HCT116 (cell line): ENCODE measurements around the gene MYO7B. TPM values are rescaled to one million over a fixed set of nuclear protein-coding genes. Genes with fewer than 3 reads are reported as not detected.

Experiments used
- ATAC-seq: fragments of 200-7000 bp; cut with Tn5 transposase; 2 replicates; pipeline ENCODE4 v1.9.1; 2020; ENCODE audit warnings: mild to moderate bottlenecking, moderate library complexity
- BruUV-seq: library from RNA; stranded (reverse); fragments of 400-500 nt; replicated peaks from 2 replicates; lab custom pipeline; 2021; lab: Mats Ljungman, UMichigan
- CTCF ChIA-PET: fragments of 300-600 bp; sonication (Branson Sonifier 250); formaldehyde crosslinking; loops from one replicate; lab custom pipeline; 2021; ENCODE audit warnings: antibody characterized with exemption; lab: Charles Lee
- POLR2A ChIA-PET: fragments of 300-600, 350-600 bp; sonication (Branson Sonifier 250); formaldehyde crosslinking; loops from one replicate; lab custom pipeline; 2021; ENCODE audit warnings: antibody characterized with exemption; lab: Charles Lee
- RAD21 ChIA-PET, 2 experiments: fragments of 300-600 bp; sonication (Branson Sonifier 250); formaldehyde crosslinking; loops; one replicate each; lab custom pipeline; 2023; ENCODE audit warnings: low total read pairs in 2 of 2; ENCODE audit not compliant: uncharacterized antibody in 2 of 2, unreplicated experiment in 2 of 2, low non-redundant PET in 1 of 2; lab: Charles Lee
- DNase-seq: peaks from one replicate; pipeline ENCODE4 v3.0.0-alpha.2; 2010; ENCODE audit warnings: low read depth, low spot score
- H2AFZ ChIP-seq: fragments of 200-600 bp; shearing (Covaris generic), sonication (generic); 2 replicates; pipeline ENCODE4 v1.6.1; 2017; ENCODE audit warnings: low read depth, mixed run types, mixed read lengths, antibody characterized with exemption, low read length; ENCODE audit not compliant: poor library complexity, severe bottlenecking
- H3K27ac ChIP-seq: 2 replicates; pipeline ENCODE4 v1.5.1; 2012; ENCODE audit warnings: low read depth, low read length
- H3K27me3 ChIP-seq: fragments of 200-600 bp; sonication (generic); 2 replicates; pipeline ENCODE4 v1.6.1; 2016; ENCODE audit warnings: mixed run types, low read length, mixed read lengths; ENCODE audit not compliant: insufficient read depth
- H3K36me3 ChIP-seq, 2 experiments: fragments of 200-500 bp in 1 of 2; fragments of 200-600 bp in 1 of 2; sonication (Bioruptor generic) in 1 of 2; sonication (generic) in 1 of 2; 2 replicates each; pipeline versions ENCODE4 v1.5.1 to v1.6.1; 2014 to 2016; ENCODE audit warnings: low read length in 2 of 2, inconsistent platforms in 1 of 2, mixed read lengths in 1 of 2, mixed run types in 1 of 2; ENCODE audit not compliant: insufficient read depth in 2 of 2, control insufficient read depth in 1 of 2
- H3K4me1 ChIP-seq, 2 experiments: fragments of 200-600 bp in 1 of 2; sonication (generic) in 1 of 2; 2 replicates each; pipeline versions ENCODE4 v1.5.1 to v1.6.1; 2012 to 2017; ENCODE audit warnings: low read length in 2 of 2, inconsistent platforms in 1 of 2, mild to moderate bottlenecking in 1 of 2, mixed read lengths in 1 of 2, mixed run types in 1 of 2, moderate library complexity in 1 of 2; ENCODE audit not compliant: insufficient read depth in 2 of 2, control insufficient read depth in 1 of 2
- H3K4me2 ChIP-seq: fragments of 200-600 bp; sonication (generic); 2 replicates; pipeline ENCODE4 v1.6.1; 2017; ENCODE audit warnings: mixed run types, low read length, mixed read lengths
- H3K4me3 ChIP-seq, 2 experiments: fragments of 200-600 bp in 1 of 2; sonication (generic) in 1 of 2; replicated peaks in 1 of 2; 2 replicates each; pipeline ENCODE4 v1.5.1; 2011 to 2016; ENCODE audit warnings: low read length in 2 of 2, control low read depth in 1 of 2, low read depth in 1 of 2, mild to moderate bottlenecking in 1 of 2, mixed read lengths in 1 of 2, mixed run types in 1 of 2
- H3K79me2 ChIP-seq: fragments of 200-600 bp; sonication (generic); 2 replicates; pipeline ENCODE4 v1.6.1; 2017; ENCODE audit warnings: mild to moderate bottlenecking, mixed run types, low read length, moderate library complexity, mixed read lengths; ENCODE audit not compliant: insufficient read depth
- H3K9ac ChIP-seq: fragments of 200-600 bp; sonication (generic); 2 replicates; pipeline ENCODE4 v1.6.1; 2016; ENCODE audit warnings: low read length, mixed read lengths
- H3K9me2 ChIP-seq: fragments of 200-600 bp; sonication (generic), shearing (Covaris generic); 2 replicates; pipeline ENCODE4 v1.6.1; 2017; ENCODE audit warnings: mixed run types, mild to moderate bottlenecking, moderate library complexity; ENCODE audit not compliant: insufficient read depth
- H3K9me3 ChIP-seq, 2 experiments: fragments of 200-500 bp in 1 of 2; fragments of 200-600 bp in 1 of 2; sonication (Bioruptor generic) in 1 of 2; sonication (generic) in 1 of 2; 2 replicates each; pipeline ENCODE4 v1.6.1; 2014 to 2017; ENCODE audit warnings: low read length in 2 of 2, mixed read lengths in 2 of 2, inconsistent platforms in 1 of 2, low read depth in 1 of 2, mild to moderate bottlenecking in 1 of 2, mixed run types in 1 of 2, moderate library complexity in 1 of 2; ENCODE audit not compliant: control insufficient read depth in 1 of 2, insufficient read depth in 1 of 2
- H4K20me1 ChIP-seq: fragments of 200-600 bp; sonication (generic), shearing (Covaris generic); 2 replicates; pipeline ENCODE4 v1.6.1; 2017; ENCODE audit warnings: mixed run types, mild to moderate bottlenecking, moderate library complexity; ENCODE audit not compliant: insufficient read depth
- CBX3 ChIP-seq: IDR thresholded peaks from 2 replicates; pipeline ENCODE4 v1.6.1; 2012; ENCODE audit warnings: low read depth
- CEBPB ChIP-seq: IDR thresholded peaks from 2 replicates; pipeline ENCODE4 v1.6.1; 2012; ENCODE audit warnings: low read depth
- EGR1 ChIP-seq: IDR thresholded peaks from 2 replicates; pipeline ENCODE4 v1.6.1; 2012; ENCODE audit warnings: low read depth
- ELF1 ChIP-seq: IDR thresholded peaks from 2 replicates; pipeline ENCODE4 v1.6.1; 2012; ENCODE audit warnings: low read depth, borderline replicate concordance
- EZH2 ChIP-seq: fragments of 200-600 bp; sonication (generic); IDR thresholded peaks from 2 replicates; pipeline ENCODE4 v1.6.1; 2017; ENCODE audit warnings: antibody characterized with exemption, mixed run types
- EZH2phosphoT487 ChIP-seq: fragments of 200-600 bp; IDR thresholded peaks from 2 replicates; pipeline ENCODE4 v1.6.1; 2018; ENCODE audit warnings: antibody characterized with exemption, borderline replicate concordance
- FOSL1 ChIP-seq: IDR thresholded peaks from 2 replicates; pipeline ENCODE4 v1.6.1; 2012; ENCODE audit warnings: low read depth
- JUND ChIP-seq: IDR thresholded peaks from 2 replicates; pipeline ENCODE4 v1.6.1; 2012
- POLR2A ChIP-seq: IDR thresholded peaks from 2 replicates; pipeline ENCODE4 v1.7.0; 2011; ENCODE audit warnings: borderline replicate concordance; ENCODE audit not compliant: insufficient read depth, insufficient read length; ENCODE audit errors: extremely low read depth
- POLR2AphosphoS5 ChIP-seq: IDR thresholded peaks from 2 replicates; pipeline ENCODE4 v1.6.1; 2011; ENCODE audit warnings: mild to moderate bottlenecking, low read depth, low read length, moderate library complexity
- SP1 ChIP-seq: IDR thresholded peaks from 2 replicates; pipeline ENCODE4 v1.6.1; 2012; ENCODE audit warnings: low read depth
- SRF ChIP-seq: IDR thresholded peaks from 2 replicates; pipeline ENCODE4 v1.6.1; 2012; ENCODE audit warnings: low read depth
- TCF7L2 ChIP-seq: IDR thresholded peaks from 2 replicates; pipeline ENCODE4 v1.7.0; 2011; ENCODE audit warnings: borderline replicate concordance, inconsistent platforms; ENCODE audit not compliant: insufficient read depth, insufficient read length; ENCODE audit errors: extremely low read depth
- YY1 ChIP-seq: IDR thresholded peaks from 2 replicates; pipeline ENCODE4 v1.6.1; 2011; ENCODE audit warnings: low read length, low read depth, moderate library complexity, mild to moderate bottlenecking; ENCODE audit not compliant: insufficient replicate concordance; ENCODE audit errors: extremely low read depth
- ZFX ChIP-seq: fragments of 450-650 bp; IDR thresholded peaks from 2 replicates; pipeline ENCODE4 v1.6.1; 2017
- intact Hi-C: fragments of 100-400 bp; cut with micrococcal nuclease; formaldehyde crosslinking; loops from 2 replicates; pipeline ENCODE4 v1.10.0; 2022
- total RNA-seq: library from RNA; stranded (reverse); gene quantifications from one replicate; pipeline ENCODE4 v1.2.1, GENCODE V29; 2021; ENCODE audit not compliant: unreplicated experiment
- TF ChIP-seq, protein P1 (sequence below): IDR thresholded peaks from 2 replicates; pipeline ENCODE4 v1.6.1; 2011; ENCODE audit warnings: mild to moderate bottlenecking, low read length, moderate library complexity; ENCODE audit not compliant: insufficient replicate concordance; ENCODE audit errors: extremely low read depth
- TF ChIP-seq, protein P2 (sequence below): IDR thresholded peaks from 2 replicates; pipeline ENCODE4 v1.6.1; 2012
- TF ChIP-seq, protein P3 (sequence below): IDR thresholded peaks from 2 replicates; pipeline ENCODE4 v1.6.1; 2012
- TF ChIP-seq, protein P4 (sequence below): IDR thresholded peaks from 2 replicates; pipeline ENCODE4 v1.6.1; 2012; ENCODE audit warnings: low read depth

Gene MYO7B
- total RNA-seq, 1 experiment from 2014 or later, result 0.07 TPM

DNA sequence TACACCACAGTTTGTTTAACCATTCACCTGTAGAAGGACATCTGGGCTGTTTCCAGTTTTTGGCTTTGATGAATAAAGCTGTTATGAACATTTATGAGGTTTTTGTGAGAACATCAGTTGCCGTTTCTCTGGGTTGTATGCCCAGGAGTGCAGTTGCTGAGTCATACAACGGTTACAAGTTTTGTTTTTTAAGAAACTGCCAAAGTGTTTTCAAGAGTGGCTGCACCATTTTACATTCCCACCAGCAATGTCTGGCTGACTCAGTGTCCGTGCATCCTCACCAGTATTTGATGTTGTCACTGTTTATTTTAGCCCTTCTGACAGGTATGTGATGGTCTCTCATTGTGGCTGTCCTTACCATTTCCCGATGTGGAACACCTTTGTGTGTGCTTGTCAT is 62.5 kb downstream of the MYO7B start:
- POLR2A ChIA-PET, result no interaction called here
- CTCF ChIA-PET, result no interaction called here
- Histone ChIP-seq H3K27me3 (no peaks in the 10 kb centered on the region), H3K9ac (no peak overlapping the region), H2AFZ (peak overlapping the region; percentile 41), H3K27ac (no peak overlapping the region), H3K4me3 (no peak overlapping the region), H3K79me2 (no peaks in the 10 kb centered on the region), H3K4me2 (no peak overlapping the region), H3K4me1 (peaks cover 0 to 4% of the 10 kb centered on the region in 2 experiments; a peak in 1 of 4 replicates), H4K20me1 (no peaks in the 10 kb centered on the region), H3K9me3 (no peaks in the 10 kb centered on the region; a peak in 1 of 4 replicates), H3K36me3 (no peaks in the 10 kb centered on the region), H3K9me2 (no peaks in the 10 kb centered on the region)
- TF ChIP-seq EGR1, result no peak
- no peak for TF ChIP-seq JUND
- no peak for TF ChIP-seq CBX3
- no peak for TF ChIP-seq EZH2phosphoT487
- no peak for TF ChIP-seq CEBPB
- TF ChIP-seq, protein P1, sequence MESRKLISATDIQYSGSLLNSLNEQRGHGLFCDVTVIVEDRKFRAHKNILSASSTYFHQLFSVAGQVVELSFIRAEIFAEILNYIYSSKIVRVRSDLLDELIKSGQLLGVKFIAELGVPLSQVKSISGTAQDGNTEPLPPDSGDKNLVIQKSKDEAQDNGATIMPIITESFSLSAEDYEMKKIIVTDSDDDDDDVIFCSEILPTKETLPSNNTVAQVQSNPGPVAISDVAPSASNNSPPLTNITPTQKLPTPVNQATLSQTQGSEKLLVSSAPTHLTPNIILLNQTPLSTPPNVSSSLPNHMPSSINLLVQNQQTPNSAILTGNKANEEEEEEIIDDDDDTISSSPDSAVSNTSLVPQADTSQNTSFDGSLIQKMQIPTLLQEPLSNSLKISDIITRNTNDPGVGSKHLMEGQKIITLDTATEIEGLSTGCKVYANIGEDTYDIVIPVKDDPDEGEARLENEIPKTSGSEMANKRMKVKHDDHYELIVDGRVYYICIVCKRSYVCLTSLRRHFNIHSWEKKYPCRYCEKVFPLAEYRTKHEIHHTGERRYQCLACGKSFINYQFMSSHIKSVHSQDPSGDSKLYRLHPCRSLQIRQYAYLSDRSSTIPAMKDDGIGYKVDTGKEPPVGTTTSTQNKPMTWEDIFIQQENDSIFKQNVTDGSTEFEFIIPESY, result no peak
- no peak for TF ChIP-seq FOSL1
- TF ChIP-seq, protein P2, sequence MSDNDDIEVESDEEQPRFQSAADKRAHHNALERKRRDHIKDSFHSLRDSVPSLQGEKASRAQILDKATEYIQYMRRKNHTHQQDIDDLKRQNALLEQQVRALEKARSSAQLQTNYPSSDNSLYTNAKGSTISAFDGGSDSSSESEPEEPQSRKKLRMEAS, result no peak
- no peak for TF ChIP-seq POLR2A
- TF ChIP-seq SRF, result no peak
- TF ChIP-seq, protein P3, sequence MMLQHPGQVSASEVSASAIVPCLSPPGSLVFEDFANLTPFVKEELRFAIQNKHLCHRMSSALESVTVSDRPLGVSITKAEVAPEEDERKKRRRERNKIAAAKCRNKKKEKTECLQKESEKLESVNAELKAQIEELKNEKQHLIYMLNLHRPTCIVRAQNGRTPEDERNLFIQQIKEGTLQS, result no peak
- no peak for TF ChIP-seq EZH2
- TF ChIP-seq ELF1, result no peak
- no peak for TF ChIP-seq POLR2AphosphoS5
- TF ChIP-seq YY1, result no peak
- TF ChIP-seq TCF7L2, result no peak
- no peak for TF ChIP-seq SP1
- TF ChIP-seq ZFX, result no peak
- TF ChIP-seq, protein P4, sequence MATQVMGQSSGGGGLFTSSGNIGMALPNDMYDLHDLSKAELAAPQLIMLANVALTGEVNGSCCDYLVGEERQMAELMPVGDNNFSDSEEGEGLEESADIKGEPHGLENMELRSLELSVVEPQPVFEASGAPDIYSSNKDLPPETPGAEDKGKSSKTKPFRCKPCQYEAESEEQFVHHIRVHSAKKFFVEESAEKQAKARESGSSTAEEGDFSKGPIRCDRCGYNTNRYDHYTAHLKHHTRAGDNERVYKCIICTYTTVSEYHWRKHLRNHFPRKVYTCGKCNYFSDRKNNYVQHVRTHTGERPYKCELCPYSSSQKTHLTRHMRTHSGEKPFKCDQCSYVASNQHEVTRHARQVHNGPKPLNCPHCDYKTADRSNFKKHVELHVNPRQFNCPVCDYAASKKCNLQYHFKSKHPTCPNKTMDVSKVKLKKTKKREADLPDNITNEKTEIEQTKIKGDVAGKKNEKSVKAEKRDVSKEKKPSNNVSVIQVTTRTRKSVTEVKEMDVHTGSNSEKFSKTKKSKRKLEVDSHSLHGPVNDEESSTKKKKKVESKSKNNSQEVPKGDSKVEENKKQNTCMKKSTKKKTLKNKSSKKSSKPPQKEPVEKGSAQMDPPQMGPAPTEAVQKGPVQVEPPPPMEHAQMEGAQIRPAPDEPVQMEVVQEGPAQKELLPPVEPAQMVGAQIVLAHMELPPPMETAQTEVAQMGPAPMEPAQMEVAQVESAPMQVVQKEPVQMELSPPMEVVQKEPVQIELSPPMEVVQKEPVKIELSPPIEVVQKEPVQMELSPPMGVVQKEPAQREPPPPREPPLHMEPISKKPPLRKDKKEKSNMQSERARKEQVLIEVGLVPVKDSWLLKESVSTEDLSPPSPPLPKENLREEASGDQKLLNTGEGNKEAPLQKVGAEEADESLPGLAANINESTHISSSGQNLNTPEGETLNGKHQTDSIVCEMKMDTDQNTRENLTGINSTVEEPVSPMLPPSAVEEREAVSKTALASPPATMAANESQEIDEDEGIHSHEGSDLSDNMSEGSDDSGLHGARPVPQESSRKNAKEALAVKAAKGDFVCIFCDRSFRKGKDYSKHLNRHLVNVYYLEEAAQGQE, result no peak
- ATAC-seq (no peak), DNase-seq (no peak)
- BruUV-seq, result no TSS peak
- RAD21 ChIA-PET, result no interaction called here
- intact Hi-C loops, result no loop called here
